ENCODE results near the gene PIAS4.

Gene PIAS4

DNA sequence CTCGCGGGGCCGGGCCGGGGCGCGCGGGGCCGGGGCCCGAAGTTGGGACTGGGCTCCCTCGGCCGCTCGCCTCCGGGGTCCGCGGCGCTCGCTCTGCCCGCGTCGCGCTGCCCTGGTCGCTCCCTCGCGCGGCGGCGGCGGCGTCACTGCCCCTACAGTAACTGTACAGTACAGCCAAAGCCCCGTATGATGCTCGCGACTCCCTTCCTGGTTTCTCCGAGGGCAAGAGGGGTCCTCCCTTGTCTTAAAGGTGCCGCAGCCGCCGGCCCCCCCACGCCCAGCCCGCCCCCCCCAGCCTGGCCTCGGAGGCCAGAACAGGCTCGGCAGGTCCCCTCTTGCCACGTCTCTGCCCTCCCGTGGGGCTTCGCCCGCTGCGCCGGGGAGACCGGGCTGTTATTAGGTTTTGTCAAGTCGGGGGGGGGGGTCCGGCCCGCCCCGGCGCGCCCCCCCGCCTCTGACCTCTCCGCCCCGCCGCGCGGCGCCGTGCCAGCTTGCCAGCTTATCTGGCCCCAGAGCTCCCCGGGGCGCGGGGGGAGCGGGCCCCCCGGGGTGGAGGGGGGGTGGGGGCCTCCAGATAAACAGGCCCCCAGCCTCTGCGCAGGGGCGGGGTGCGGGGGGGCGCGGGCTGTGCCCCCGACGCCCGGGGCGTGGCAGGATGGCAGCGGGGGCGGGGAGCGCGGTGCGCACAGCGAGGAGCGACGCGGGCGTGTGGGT, 59.3 kb downstream of the PIAS4 start, which contains the start of gene ZBTB7A (continued):
- TF ChIP-seq, protein P1, sequence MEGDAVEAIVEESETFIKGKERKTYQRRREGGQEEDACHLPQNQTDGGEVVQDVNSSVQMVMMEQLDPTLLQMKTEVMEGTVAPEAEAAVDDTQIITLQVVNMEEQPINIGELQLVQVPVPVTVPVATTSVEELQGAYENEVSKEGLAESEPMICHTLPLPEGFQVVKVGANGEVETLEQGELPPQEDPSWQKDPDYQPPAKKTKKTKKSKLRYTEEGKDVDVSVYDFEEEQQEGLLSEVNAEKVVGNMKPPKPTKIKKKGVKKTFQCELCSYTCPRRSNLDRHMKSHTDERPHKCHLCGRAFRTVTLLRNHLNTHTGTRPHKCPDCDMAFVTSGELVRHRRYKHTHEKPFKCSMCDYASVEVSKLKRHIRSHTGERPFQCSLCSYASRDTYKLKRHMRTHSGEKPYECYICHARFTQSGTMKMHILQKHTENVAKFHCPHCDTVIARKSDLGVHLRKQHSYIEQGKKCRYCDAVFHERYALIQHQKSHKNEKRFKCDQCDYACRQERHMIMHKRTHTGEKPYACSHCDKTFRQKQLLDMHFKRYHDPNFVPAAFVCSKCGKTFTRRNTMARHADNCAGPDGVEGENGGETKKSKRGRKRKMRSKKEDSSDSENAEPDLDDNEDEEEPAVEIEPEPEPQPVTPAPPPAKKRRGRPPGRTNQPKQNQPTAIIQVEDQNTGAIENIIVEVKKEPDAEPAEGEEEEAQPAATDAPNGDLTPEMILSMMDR (tag by site-specific recombination; IDR thresholded peaks at IDR 0.05) = no peak
- TF ChIP-seq ZSCAN30 (tag by site-specific recombination; IDR thresholded peaks at IDR 0.05) = no peak
- TF ChIP-seq, protein P2, sequence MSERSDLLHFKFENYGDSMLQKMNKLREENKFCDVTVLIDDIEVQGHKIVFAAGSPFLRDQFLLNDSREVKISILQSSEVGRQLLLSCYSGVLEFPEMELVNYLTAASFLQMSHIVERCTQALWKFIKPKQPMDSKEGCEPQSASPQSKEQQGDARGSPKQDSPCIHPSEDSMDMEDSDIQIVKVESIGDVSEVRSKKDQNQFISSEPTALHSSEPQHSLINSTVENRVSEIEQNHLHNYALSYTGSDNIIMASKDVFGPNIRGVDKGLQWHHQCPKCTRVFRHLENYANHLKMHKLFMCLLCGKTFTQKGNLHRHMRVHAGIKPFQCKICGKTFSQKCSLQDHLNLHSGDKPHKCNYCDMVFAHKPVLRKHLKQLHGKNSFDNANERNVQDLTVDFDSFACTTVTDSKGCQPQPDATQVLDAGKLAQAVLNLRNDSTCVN (tag by site-specific recombination; optimal IDR thresholded peaks at IDR 0.05) = peak; percentile 48
- TF ChIP-seq KLF8 (tag by site-specific recombination; IDR thresholded peaks at IDR 0.05) = peak; percentile 66
- TF ChIP-seq, protein P3, sequence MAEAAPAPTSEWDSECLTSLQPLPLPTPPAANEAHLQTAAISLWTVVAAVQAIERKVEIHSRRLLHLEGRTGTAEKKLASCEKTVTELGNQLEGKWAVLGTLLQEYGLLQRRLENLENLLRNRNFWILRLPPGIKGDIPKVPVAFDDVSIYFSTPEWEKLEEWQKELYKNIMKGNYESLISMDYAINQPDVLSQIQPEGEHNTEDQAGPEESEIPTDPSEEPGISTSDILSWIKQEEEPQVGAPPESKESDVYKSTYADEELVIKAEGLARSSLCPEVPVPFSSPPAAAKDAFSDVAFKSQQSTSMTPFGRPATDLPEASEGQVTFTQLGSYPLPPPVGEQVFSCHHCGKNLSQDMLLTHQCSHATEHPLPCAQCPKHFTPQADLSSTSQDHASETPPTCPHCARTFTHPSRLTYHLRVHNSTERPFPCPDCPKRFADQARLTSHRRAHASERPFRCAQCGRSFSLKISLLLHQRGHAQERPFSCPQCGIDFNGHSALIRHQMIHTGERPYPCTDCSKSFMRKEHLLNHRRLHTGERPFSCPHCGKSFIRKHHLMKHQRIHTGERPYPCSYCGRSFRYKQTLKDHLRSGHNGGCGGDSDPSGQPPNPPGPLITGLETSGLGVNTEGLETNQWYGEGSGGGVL (tag by site-specific recombination; IDR thresholded peaks at IDR 0.05) = peak; percentile 75
- TF ChIP-seq ZNF155 (tag by site-specific recombination; IDR thresholded peaks at IDR 0.05) = no peak
- TF ChIP-seq GLI4 (tag by site-specific recombination; IDR thresholded peaks at IDR 0.05) = no peak
- no peak for TF ChIP-seq ZNF140 (tag by site-specific recombination; IDR thresholded peaks at IDR 0.05)
- TF ChIP-seq, protein P4, sequence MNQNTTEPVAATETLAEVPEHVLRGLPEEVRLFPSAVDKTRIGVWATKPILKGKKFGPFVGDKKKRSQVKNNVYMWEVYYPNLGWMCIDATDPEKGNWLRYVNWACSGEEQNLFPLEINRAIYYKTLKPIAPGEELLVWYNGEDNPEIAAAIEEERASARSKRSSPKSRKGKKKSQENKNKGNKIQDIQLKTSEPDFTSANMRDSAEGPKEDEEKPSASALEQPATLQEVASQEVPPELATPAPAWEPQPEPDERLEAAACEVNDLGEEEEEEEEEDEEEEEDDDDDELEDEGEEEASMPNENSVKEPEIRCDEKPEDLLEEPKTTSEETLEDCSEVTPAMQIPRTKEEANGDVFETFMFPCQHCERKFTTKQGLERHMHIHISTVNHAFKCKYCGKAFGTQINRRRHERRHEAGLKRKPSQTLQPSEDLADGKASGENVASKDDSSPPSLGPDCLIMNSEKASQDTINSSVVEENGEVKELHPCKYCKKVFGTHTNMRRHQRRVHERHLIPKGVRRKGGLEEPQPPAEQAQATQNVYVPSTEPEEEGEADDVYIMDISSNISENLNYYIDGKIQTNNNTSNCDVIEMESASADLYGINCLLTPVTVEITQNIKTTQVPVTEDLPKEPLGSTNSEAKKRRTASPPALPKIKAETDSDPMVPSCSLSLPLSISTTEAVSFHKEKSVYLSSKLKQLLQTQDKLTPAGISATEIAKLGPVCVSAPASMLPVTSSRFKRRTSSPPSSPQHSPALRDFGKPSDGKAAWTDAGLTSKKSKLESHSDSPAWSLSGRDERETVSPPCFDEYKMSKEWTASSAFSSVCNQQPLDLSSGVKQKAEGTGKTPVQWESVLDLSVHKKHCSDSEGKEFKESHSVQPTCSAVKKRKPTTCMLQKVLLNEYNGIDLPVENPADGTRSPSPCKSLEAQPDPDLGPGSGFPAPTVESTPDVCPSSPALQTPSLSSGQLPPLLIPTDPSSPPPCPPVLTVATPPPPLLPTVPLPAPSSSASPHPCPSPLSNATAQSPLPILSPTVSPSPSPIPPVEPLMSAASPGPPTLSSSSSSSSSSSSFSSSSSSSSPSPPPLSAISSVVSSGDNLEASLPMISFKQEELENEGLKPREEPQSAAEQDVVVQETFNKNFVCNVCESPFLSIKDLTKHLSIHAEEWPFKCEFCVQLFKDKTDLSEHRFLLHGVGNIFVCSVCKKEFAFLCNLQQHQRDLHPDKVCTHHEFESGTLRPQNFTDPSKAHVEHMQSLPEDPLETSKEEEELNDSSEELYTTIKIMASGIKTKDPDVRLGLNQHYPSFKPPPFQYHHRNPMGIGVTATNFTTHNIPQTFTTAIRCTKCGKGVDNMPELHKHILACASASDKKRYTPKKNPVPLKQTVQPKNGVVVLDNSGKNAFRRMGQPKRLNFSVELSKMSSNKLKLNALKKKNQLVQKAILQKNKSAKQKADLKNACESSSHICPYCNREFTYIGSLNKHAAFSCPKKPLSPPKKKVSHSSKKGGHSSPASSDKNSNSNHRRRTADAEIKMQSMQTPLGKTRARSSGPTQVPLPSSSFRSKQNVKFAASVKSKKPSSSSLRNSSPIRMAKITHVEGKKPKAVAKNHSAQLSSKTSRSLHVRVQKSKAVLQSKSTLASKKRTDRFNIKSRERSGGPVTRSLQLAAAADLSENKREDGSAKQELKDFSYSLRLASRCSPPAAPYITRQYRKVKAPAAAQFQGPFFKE (tag by site-specific recombination; IDR thresholded peaks at IDR 0.05; ENCODE audit: borderline replicate concordance) = no peak
- no peak for TF ChIP-seq ZNF175 (tag by site-specific recombination; IDR thresholded peaks at IDR 0.05)
- TF ChIP-seq, protein P5, sequence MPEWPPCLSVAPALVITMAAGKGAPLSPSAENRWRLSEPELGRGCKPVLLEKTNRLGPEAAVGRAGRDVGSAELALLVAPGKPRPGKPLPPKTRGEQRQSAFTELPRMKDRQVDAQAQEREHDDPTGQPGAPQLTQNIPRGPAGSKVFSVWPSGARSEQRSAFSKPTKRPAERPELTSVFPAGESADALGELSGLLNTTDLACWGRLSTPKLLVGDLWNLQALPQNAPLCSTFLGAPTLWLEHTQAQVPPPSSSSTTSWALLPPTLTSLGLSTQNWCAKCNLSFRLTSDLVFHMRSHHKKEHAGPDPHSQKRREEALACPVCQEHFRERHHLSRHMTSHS (tag by site-specific recombination; IDR thresholded peaks at IDR 0.05) = no peak

DNA sequence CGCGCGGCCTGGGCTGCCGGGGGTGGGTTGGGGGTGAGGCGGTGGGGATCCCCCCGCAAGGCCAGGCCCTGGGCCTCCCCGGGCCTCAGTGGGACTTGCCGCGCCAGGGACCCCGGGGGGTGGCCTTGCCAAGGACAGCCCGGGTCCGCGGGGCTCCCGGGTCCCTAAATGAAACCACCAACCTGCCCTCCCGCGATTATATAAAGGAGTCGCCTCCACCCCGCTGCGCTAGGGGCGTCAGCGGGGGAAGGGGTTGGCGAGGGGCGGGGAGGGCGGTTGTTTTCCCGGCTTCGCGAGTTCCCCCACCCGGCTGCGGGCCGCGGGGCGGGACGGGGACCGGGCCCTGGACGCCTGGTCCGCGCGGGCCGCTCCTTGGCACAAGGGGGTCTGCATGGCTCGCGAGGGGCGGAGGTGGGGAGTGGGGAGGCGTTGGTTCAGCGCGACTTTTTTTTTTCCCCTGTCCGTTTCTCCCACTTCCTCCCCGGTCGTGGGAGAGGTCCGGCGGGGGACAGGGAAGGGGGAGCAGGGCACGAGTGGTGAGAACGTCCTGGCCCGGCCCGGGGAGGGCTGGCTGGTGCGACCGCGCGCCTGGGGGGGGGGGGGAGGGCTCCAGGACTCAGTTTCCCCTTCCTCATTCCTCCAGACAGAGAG, 60.0 kb downstream of the PIAS4 start:
- H3K36me3 ChIP-seq (ENCODE audit: control insufficient read depth in 2 of 2, insufficient read depth in 1 of 2, low read length in 2 of 2) = peaks cover 0 to 11% of the 10 kb centered on the region in 2 experiments; a peak in 1 of 3 replicates
- no peaks in the 10 kb centered on the region for H3K9me3 ChIP-seq (ENCODE audit: control insufficient read depth, insufficient read depth, low read depth, low read length)
- no peak overlapping the region; the same call in 1 of the 2 replicates for H3K27ac ChIP-seq (ENCODE audit: extremely low read depth, low read depth, low read length)
- peak overlapping the region; percentile 70 for H3K4me3 ChIP-seq (ENCODE audit: low read depth, low read length)
- peaks cover 2% of the 10 kb centered on the region; the same call in 1 of the 2 replicates for H3K4me1 ChIP-seq (ENCODE audit: control insufficient read depth, insufficient read depth, low read length)
- POLR2A ChIA-PET = no interaction called here
- CTCF ChIA-PET = interaction anchor here (1.7 kb wide), 1 partner anchor 72 kb away, joined by 3 read pairs; no protein-coding TSS in a partner anchor
- TF ChIP-seq ZNF555 (tag by site-specific recombination; conservative IDR thresholded peaks at IDR 0.05) (no peak), GLI4 (tag by site-specific recombination; IDR thresholded peaks at IDR 0.05) (no peak), ZNF530 (tag by site-specific recombination; IDR thresholded peaks at IDR 0.05; ENCODE audit: low read depth) (no peak), ZBTB20 (tag by site-specific recombination; IDR thresholded peaks at IDR 0.05) (peak; percentile 74; the same call in 1 of the 2 replicates), ZNF600 (tag by site-specific recombination; IDR thresholded peaks at IDR 0.05) (no peak), ZNF202 (tag by site-specific recombination; IDR thresholded peaks at IDR 0.05; ENCODE audit: borderline replicate concordance) (no peak)

All from HEK293 (cell line).